HTR-8/SVneo (cell line): ENCODE measurements around the gene MAPK13.
A peak's percentile ranks its signal among the peaks of the same experiment; 100 is the strongest.
"Not testable (repeated sequence)": the region's sequence is repeated elsewhere in the genome, so short reads cannot be mapped to it uniquely, and the experiment has no call there.

Experiments used
- DNase-seq: peaks from one replicate; pipeline ENCODE4 v3.0.0; 2011; ENCODE audit warnings: low spot score, mixed read lengths; ENCODE audit not compliant: insufficient read length
- FAIRE-seq: peaks from 2 replicates; lab custom pipeline; 2011; peaks lifted over from hg19 to GRCh38; lab: Jason Lieb, UNC

Gene MAPK13

GRCh38 chr6:36113703-36114102 is 16.6 kb upstream of the MAPK13 start:
- no peak for FAIRE-seq
- no peak for DNase-seq

DNA sequence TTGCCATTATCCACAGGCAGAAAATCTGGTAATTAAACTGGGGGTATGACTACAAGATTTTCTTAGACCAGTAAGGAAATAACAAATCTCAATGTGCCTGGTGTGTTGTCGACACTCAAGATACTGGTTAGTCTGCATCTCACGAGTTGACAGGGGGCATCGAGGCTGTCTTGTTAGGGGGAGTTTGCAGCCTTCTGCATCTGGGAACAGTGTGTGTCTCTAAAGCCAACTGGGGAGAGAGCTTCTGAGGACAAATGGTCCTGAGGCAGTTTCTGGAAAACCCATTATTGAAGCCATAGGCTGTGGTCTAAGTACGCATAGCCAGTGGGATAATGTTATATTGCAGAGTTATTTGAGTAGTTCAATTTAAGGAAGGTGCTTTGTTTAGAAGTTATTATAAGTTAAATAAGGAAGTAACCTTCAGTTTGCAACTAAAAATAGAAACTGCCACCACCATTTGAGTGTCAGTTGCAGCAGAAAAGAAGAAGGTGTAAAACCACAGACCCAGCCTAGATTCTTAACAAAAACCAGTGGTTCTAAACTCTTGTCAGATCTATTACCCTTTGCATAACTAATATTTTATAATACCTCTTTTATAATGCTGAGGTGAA is 15.4 kb upstream of the MAPK13 start:
- DNase-seq: no peak
- FAIRE-seq: no peak

DNA sequence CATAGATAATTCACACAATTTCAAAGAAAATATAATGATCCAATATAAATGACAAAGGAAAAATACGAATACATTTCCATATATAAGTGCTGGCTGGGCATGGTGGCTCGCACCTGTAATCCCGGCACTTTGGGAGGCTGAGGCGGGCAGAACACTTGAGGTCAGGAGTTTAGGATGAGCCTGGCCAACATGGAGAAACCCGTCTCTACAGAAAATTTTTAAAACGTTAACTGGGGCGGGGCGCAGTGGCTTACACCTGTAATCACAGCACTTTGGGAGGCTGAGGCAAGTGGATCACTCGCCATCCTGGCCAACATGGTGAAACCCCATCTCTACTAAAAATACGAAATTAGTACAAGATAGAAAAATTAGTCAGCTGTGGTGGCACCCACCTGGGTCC is 14.9 kb upstream of the MAPK13 start:
- FAIRE-seq (no peak), DNase-seq (no peak)

DNA sequence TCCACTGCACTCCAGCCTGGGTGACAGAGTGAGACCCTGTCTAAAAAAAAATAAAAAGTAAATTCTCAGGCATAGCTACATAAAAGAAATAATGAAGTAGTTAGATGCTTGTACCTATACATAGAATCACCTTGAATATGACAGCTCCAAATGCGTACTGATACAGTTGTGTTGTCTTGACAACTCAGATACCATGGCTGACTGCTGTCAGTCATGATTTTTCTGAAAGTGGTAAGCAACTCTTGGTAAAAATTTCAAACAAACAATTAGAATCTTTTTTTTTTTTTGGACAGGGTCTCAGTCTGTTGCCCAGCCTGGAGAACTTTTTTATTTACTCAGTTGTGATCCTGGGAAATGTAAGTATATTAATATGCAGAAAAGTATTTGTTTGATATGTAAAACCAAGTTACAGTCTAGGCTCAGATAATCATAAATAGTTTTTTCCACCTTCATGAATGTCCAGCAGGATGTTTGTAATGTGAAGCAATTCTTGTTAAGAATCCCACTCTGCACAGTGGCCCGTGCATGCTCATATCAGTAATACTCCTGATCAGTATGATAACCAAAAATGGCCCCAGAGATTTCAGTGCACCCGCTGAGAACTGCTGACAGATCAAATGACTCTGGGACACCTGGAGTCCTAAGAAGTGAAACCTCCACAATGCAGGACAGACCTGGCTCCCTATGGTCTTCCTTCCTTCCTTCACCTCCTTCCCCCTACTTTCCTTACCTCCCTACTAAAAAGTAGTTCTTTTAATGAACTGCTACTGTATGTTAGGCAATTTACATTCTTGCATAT is 14.0 kb upstream of the MAPK13 start:
- FAIRE-seq (no peak), DNase-seq (no peak)

DNA sequence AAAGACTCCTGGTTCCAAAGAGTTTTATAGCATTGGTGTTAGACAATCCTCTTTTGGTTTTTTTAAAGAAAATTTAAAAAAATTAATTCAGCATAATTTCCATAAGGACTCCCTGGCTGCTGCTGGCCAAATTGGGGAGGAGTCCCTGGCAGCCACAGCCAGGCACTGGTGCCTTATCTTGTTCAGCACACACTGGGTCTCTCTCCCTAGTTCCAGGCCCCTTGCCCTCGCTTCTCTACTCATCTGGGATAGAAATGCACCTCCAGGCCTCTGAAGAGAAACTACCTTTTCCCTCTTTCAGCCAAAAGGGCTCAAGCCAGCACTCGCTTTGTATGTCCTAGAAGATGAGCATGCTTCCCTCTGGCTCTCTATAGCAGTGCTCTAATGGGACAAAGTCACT is 13.4 kb upstream of the MAPK13 start:
- no peak for FAIRE-seq
- DNase-seq: no peak

GRCh38 chr6:36117658-36118549 is 12.4 kb upstream of the MAPK13 start:
- DNase-seq: no peak
- FAIRE-seq: no peak

DNA sequence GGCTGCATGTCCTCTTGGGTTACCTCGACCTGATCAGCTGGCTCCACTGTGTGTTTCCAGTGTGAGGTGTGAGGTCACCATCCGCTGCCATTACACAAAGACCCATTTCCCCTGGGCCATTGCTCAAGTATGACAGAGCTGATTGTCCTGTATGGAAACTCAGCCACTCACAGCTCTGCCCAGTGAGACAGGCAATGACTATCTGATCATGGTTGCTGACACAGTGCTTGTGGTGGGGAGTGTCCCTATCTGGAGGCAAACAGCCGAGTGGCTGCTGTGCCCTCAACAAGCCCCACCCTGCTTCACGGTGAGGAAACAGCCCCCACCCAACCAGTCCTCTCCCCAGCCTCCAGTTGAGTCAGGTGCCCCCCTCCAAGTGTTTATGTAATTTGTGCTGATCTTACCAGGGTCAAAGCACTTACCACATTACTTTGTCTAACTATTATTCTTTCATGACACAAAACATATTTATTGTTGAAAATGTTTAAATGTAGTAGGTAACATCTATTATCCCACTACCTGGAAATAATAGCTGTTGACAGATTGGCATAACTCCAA is 11.7 kb upstream of the MAPK13 start:
- no peak for DNase-seq

GRCh38 chr6:36119209-36119608 is 11.1 kb upstream of the MAPK13 start:
- DNase-seq: no peak
- FAIRE-seq: no peak

More for the DNA sequence above, 11.7 kb upstream of the MAPK13 start:
- FAIRE-seq: no peak

GRCh38 chr6:36120018-36120417 is 10.3 kb upstream of the MAPK13 start:
- no peak for FAIRE-seq
- DNase-seq: no peak

DNA sequence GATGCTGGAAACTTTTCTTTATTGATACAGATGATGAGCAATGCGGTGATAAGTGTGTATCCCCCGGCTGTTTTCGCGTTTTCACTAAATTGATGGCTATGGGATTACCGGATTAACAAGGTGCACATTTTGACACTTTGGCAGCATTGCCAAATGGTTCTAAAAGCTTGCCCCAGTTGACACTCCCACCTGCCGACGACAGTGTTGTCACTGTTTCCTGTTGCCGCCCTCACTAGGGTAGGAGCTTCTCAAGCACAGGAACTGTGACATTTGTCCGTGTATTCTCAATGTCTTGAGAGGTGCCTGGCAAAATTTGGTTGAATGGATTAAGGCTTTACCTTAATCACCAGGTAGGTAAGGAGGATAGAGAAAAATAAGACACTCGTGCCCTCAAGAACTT is 9.8 kb upstream of the MAPK13 start:
- DNase-seq (no peak), FAIRE-seq (no peak)

- no peak for DNase-seq
- FAIRE-seq: no peak
Observed at GRCh38 chr6:36120979-36121786, 9.1 kb upstream of the MAPK13 start.

DNA sequence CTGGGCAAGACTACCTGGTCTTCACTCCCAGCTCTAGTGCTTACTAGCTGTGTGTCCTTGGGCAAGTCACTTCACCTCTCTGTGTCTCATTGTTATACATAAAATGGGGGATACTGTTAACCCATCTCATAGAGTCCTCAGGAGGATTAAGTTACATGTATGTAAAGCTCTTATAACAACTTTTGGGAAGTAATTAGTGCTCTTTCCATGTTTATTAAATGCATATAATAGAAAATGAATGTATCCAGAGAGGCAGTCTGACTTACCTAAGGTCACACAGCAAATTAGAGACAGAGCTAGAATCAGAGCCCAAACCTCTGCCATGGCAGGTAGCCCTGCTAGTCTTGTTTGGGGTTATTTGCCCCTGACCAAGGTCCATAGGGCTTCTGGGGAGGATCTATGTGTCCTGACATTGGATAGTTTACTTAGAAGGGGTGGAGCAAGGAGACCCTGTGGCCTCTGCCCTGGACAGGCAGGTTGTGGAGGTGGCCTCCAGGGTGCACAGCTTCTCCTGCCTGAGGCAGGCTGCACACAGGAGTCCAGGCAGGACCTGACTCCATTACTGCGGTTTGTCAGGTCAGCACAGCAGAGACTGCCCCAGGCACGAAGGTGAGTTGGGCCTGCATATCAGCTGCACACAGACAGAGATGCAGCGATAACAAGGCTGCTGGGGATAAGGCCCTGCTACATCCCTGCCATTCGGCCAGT is 8.4 kb upstream of the MAPK13 start:
- no peak for FAIRE-seq
- no peak for DNase-seq

- no peak for FAIRE-seq
- DNase-seq: no peak
Observed at GRCh38 chr6:36122495-36123269, 7.6 kb upstream of the MAPK13 start.

DNA sequence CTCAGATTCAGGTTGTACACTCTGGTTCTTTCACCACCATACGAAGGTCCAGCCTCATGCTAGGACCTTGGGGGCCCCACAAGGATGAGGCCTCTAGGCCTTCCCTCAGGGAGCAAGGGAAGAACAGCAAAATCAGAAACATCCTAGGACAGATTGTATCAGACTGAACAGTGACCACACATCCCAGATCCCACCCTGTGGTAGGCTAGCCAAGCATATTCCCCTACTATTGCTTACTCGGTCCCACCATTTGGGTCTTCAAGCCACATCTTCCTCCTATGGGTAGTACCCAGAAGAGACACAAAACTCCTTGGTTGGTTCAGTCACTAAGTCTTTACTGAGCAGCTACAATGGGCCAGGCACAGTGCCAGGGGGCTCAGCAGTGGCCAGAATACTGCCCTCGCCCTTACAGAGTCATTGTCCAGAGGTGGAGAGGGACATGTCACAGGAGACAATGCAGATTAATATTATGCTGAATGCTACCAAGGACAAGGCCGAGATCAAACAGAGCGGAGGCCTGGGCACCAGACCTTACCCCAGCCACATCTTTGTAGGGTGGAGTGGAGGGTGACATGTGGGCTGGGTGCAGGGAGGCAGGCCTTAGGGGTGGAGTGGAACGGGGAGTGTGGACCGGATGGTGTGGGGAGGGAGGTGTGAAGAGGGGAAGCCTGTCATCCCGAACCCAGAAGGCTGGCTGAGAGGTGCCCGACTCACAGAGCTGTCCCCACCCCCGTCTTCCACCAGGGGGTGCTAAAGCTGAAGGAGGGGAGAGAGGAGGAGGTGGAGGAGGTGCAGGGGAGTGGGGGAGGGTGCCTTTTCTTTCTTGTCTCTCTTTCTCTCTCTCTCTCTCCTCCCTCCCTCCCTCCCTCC is 6.8 kb upstream of the MAPK13 start:
- FAIRE-seq: no peak
- peak; percentile 79 for DNase-seq

DNA sequence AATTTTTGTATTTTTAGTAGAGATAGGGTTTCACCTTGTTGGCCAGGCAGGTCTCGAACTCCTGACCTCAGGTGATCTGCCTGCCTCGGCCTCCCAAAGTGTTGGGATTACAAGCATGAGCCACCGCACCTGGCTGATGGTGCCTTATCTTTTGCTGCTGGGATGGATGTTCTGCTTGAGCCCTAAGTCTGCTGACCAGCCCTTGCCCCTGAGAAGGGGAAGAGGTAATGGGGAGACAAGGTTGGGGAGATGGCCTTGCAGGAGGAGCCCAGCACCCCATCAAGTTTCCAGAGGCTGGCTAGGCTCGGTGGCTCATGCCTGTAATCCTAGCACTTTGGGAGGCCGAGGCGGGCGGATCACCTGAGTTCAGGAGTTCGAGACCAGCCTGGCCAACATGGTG is 6.0 kb upstream of the MAPK13 start:
- FAIRE-seq, DNase-seq: not testable (repeated sequence)

DNA sequence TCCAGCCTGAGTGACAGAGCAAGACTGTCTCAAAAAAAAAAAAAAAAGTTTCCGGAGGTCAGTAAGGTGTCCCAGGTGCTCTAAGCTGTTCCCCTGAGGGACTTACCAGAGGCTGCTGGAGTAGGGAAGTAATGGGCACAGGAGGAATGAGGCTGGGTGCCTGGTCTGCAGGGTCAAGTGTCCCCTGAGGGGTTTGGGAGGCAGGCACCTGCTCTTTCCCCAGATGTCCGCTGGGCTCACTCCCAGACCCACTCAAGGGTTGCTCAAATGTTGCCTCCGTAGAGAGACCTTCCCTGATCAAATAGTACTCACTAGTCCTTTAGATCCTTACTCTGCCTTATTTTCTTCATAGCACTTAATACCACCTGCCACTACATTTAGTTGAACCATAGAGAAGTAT is 5.4 kb upstream of the MAPK13 start:
- no peak for DNase-seq
- FAIRE-seq: no peak

GRCh38 chr6:36125575-36125974 is 4.7 kb upstream of the MAPK13 start:
- FAIRE-seq: no peak

DNA sequence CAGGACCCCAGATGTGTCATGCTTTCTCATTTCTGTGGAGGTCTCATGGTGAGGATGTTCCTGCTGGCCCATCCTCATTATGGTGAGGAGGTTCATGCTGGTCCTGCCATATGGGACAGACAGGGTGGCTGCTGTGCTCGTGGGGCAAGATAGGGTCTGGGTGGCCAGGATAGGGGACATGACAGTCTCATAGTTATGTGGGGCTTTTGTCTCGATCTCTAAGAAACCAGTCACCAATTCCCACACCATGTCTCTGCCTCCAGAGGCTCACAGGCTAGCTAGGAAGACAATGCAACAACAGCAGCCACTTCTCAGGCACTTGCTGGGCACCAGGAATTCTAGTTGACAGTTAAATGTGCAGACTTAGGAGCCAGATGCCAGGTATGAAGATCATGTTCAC is 4.2 kb upstream of the MAPK13 start:
- FAIRE-seq (no peak), DNase-seq (no peak)

More at GRCh38 chr6:36125575-36125974, 4.7 kb upstream of the MAPK13 start:
- no peak for DNase-seq
